Breast epithelium (tissue), 4 donors: ENCODE results near the gene DUSP22. TPM values are rescaled to one million over a fixed set of nuclear protein-coding genes. Genes with fewer than 3 reads are reported as not detected.

Source experiments
- DNase-seq, 2 donors: peaks; one replicate each; pipeline ENCODE4 v3.0.0-alpha.2; 2019; ENCODE audit warnings: low spot score in 2 of 2
- H3K27ac ChIP-seq, 2 donors: fragments of 200-600 bp; sonication (generic) in 1 of 2; one replicate each; pipeline ENCODE4 v1.5.1; 2016 to 2019; ENCODE audit warnings: mild to moderate bottlenecking in 1 of 2
- H3K27me3 ChIP-seq, 2 donors: fragments of 200-600 bp; sonication (generic) in 1 of 2; one replicate each; pipeline versions ENCODE4 v1.5.1 to v1.6.0; 2017 to 2019; ENCODE audit warnings: control low read depth in 1 of 2, mild to moderate bottlenecking in 1 of 2
- H3K36me3 ChIP-seq: fragments of 200-600 bp; one replicate; pipeline ENCODE4 v1.5.1; 2019
- H3K4me1 ChIP-seq, 2 donors: fragments of 200-600 bp; sonication (generic); one replicate each; pipeline ENCODE4 v1.5.1; 2016 to 2019; ENCODE audit warnings: control low read depth in 1 of 2
- H3K4me3 ChIP-seq, 3 donors: fragments of 200-600 bp; sonication (generic); 1 replicate in 2 of 3; 2 replicates in 1 of 3; pipeline ENCODE4 v1.5.1; 2016 to 2019; ENCODE audit warnings: mild to moderate bottlenecking in 3 of 3, moderate library complexity in 2 of 3
- H3K9me3 ChIP-seq, 2 donors: fragments of 200-600 bp; sonication (generic) in 1 of 2; one replicate each; pipeline ENCODE4 v1.5.1; 2016 to 2019; ENCODE audit warnings: control low read depth in 1 of 2
- POLR2A ChIP-seq: fragments of 450-650 bp; IDR thresholded peaks from one replicate; pipeline ENCODE4 v1.6.1; 2016; ENCODE audit warnings: antibody characterized with exemption, mild to moderate bottlenecking, moderate library complexity
- POLR2AphosphoS5 ChIP-seq, 3 donors: sonication (generic); formaldehyde crosslinking; IDR thresholded peaks; one replicate each; pipeline ENCODE4 v1.6.1; 2017; ENCODE audit warnings: antibody characterized with exemption in 3 of 3
- intact Hi-C: fragments of 100-400 bp; cut with DNase I; formaldehyde crosslinking; loops from one replicate; pipeline ENCODE4 v1.15.1; 2023; ENCODE audit warnings: low total_unique reads
- total RNA-seq, 3 donors: library from RNA; depleted of rRNA; stranded (reverse); fragments of >200 nt; gene quantifications; one replicate each; pipeline ENCODE4 v1.1.0, GENCODE V29; 2016
- TF ChIP-seq, protein P1 (sequence below), 3 donors: fragments of 450-650 bp; IDR thresholded peaks; one replicate each; pipeline ENCODE4 v1.5.1; 2016 to 2017; ENCODE audit warnings: antibody characterized with exemption in 3 of 3, mild to moderate bottlenecking in 3 of 3, moderate library complexity in 3 of 3

Gene DUSP22
- total RNA-seq, 3 donors from 2014 or later, result 55.6 to 81.9 (median 59.0) TPM

DNA sequence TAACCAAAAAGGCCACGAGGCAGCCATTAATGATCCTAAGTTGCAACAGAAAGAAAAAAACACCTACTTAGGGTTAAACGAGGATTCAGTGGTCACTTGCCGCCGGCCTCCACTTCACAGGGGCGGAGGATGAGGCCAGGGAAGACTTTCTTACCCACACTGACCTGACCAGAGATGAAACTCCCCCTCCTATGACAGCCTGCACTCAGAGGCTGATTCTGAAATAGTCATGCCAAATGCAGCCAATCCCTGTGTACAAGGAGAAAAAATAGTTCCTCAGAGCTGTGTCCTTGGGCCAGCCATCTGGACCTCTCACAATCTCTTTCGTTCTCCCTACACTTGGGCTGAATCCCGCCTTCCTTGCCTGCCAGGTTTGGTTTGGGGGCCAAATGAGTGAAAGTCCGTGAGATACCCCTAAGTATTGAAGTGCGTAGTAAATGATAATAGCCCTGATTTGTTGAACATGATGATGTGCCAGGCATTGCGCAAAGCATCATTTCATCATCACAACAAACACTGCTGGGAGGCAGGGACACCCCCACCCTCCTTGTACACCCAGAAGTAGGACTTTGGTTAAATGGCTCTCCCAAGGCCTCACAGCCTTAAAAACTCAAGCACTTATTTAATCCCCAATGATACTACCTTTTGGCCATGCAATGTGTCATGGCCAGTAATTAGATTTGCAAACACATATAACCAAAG is 96.1 kb downstream of the DUSP22 start:
- Histone ChIP-seq H3K27me3 (peaks cover 11 to 72% of the 10 kb centered on the region in 2 donors), H3K9me3 (no peaks in the 10 kb centered on the region), H3K36me3 (no peaks in the 10 kb centered on the region), H3K4me3 (no peak overlapping the region), H3K27ac (no peak overlapping the region), H3K4me1 (peaks cover 6 to 9% of the 10 kb centered on the region in 2 donors)
- intact Hi-C loops, result no loop called here
- no peak for DNase-seq
- TF ChIP-seq, protein P1, sequence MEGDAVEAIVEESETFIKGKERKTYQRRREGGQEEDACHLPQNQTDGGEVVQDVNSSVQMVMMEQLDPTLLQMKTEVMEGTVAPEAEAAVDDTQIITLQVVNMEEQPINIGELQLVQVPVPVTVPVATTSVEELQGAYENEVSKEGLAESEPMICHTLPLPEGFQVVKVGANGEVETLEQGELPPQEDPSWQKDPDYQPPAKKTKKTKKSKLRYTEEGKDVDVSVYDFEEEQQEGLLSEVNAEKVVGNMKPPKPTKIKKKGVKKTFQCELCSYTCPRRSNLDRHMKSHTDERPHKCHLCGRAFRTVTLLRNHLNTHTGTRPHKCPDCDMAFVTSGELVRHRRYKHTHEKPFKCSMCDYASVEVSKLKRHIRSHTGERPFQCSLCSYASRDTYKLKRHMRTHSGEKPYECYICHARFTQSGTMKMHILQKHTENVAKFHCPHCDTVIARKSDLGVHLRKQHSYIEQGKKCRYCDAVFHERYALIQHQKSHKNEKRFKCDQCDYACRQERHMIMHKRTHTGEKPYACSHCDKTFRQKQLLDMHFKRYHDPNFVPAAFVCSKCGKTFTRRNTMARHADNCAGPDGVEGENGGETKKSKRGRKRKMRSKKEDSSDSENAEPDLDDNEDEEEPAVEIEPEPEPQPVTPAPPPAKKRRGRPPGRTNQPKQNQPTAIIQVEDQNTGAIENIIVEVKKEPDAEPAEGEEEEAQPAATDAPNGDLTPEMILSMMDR (IDR thresholded peaks at IDR 0.05), result no peak
- TF ChIP-seq POLR2A (no peak), POLR2AphosphoS5 (IDR thresholded peaks at IDR 0.05) (peak in 1 of 3 donors; percentile 12)

DNA sequence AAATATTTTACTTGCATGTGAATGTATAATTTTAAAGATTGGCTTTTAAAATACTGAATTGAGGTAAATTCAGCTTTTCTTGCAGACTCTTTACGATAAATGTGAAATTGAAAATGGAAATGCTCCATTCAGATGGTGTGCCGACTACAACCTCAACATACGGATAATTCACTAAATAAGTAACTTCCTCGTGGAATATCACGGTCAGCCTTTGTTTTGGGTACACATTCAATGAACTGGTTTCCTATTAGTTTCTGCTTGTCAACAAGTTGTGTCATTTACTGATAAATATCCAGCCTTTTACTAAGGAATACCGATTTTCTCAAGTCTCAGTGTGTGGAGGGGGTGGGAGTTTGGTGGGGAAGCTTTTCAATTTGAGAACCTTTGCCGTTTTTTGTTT is 96.9 kb downstream of the DUSP22 start:
- Histone ChIP-seq H3K4me1 (peaks cover 6 to 9% of the 10 kb centered on the region in 2 donors), H3K27ac (no peak overlapping the region), H3K9me3 (no peaks in the 10 kb centered on the region), H3K36me3 (no peaks in the 10 kb centered on the region), H3K4me3 (no peak overlapping the region), H3K27me3 (peaks cover 11 to 78% of the 10 kb centered on the region in 2 donors)
- DNase-seq, result no peak
- intact Hi-C loops, result no loop called here
- TF ChIP-seq, protein P1 (IDR thresholded peaks at IDR 0.05), result no peak
- TF ChIP-seq POLR2AphosphoS5 (IDR thresholded peaks at IDR 0.05), result no peak
- no peak for TF ChIP-seq POLR2A

DNA sequence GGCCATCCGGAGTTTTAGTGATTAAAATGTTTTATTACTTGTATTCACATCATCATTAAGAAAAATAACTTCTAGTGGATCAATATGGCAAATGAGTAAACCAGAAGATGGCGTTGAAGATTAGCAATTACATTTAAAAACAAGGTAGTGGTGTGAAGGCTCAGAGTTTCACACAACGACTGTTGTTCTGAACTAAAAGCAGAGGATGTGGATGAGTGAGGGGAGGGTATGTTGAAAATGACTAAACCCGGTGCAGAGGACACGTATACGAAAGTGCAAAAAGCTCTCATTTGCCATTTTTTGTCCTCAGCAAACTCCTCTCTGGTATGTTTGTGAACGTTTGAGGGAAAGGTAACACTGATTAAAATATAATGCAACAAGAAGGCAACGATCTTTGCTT is 97.3 kb downstream of the DUSP22 start:
- no peak for DNase-seq
- TF ChIP-seq POLR2AphosphoS5 (IDR thresholded peaks at IDR 0.05), result no peak
- no peak for TF ChIP-seq POLR2A
- TF ChIP-seq, protein P1 (IDR thresholded peaks at IDR 0.05), result no peak
- Histone ChIP-seq H3K27me3 (peaks cover 11 to 78% of the 10 kb centered on the region in 2 donors), H3K9me3 (no peaks in the 10 kb centered on the region), H3K27ac (no peak overlapping the region), H3K36me3 (no peaks in the 10 kb centered on the region), H3K4me1 (peaks cover 6 to 9% of the 10 kb centered on the region in 2 donors), H3K4me3 (no peak overlapping the region)
- intact Hi-C loops, result no loop called here

DNA sequence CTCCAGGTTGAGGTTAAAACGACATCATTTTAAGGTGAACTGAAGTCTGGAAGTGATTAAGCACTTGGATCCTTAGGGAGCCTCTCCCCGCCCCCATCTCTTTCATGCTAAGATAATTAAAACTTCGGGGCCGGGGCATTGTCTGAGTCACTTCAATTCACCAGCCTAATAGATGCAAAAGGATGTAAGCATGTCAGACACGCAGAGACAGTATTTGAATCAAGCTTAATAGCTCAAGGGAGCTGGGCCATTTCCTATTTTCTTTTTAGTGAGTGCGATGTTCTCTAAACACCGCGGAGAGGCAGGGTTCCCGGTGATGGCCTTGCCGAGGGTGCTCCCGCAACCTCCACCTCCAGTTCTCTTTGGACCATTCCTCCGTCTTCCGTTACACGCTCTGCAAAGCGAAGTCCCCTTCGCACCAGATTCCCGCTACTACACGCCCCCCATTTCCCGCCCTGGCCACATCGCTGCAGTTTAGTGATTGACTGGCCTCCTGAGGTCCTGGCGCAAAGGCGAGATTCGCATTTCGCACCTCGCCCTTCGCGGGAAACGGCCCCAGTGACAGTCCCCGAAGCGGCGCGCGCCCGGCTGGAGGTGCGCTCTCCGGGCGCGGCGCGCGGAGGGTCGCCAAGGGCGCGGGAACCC is 98.7 kb downstream of the DUSP22 start:
- Histone ChIP-seq H3K4me1 (peaks cover 6 to 9% of the 10 kb centered on the region in 2 donors), H3K4me3 (peak overlapping the region; percentile 43 to 71 (median 69)), H3K36me3 (no peaks in the 10 kb centered on the region), H3K27ac (no peak overlapping the region), H3K9me3 (no peaks in the 10 kb centered on the region), H3K27me3 (peaks cover 11 to 79% of the 10 kb centered on the region in 2 donors)
- intact Hi-C loops, result no loop called here
- TF ChIP-seq POLR2A (no peak), POLR2AphosphoS5 (IDR thresholded peaks at IDR 0.05) (no peak)
- DNase-seq, result no peak

DNA sequence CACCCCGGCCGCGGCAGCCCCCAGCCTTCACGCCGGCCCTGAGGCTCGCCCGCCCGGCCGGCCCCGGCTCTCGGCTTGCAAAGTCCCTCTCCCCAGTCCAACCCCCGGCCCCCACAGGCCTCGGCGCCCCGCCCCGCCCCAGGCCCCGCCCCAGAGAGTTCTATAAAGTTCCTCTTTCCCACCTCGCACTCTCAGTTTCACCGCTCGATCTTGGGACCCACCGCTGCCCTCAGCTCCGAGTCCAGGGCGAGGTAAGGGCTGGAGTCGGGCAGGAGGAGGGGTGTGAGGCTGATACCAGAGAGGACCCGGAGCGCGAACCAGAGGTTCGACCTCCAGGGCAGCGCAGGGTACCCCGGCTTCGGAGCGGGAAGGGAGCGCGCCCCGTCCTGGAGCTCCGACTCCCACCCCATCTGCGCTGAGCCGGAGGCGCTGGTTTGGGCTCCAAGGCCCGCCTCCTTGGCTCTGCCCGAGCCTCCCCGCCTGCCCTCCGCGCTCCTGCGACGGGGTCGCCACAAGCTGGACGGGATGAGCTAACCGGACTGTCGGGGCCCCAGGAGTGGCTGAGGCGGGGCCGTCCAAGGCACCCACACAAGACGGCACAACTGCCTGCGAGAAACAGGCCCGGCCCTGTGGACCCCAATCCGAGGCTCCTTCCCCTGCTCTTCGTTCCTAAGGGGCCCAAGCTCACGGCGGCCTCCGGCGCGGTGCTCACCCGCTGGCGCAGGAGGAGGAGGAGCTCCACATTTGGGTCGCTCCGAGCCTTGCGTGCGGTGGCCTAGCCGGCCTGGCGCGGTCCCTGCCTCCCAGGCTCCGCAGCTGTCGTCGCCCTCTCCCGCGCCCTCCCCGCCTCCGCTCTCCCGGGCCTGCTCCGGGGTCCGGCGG is 99.5 kb downstream of the DUSP22 start, which contains the start of gene IRF4:
TSS of gene IRF4 (plus strand) at position 194 of the 882 bp plus-strand sequence. CDS start 1,401 bp downstream, outside the sequence.
- Histone ChIP-seq H3K27me3 (peaks cover 11 to 73% of the 10 kb centered on the region in 2 donors), H3K4me3 (peak within 1 kb of the TSS; percentile 43 to 71 (median 69)), H3K27ac (peak within 1 kb of the TSS in 1 of 2 donors; percentile 55), H3K36me3 (no peaks in the 10 kb centered on the region), H3K9me3 (no peaks in the 10 kb centered on the region), H3K4me1 (peaks cover 6 to 9% of the 10 kb centered on the region in 2 donors)
- intact Hi-C loops, result no loop called here
- TF ChIP-seq POLR2A (no peak), POLR2AphosphoS5 (IDR thresholded peaks at IDR 0.05) (peak in 1 of 3 donors; percentile 81)
- no peak for DNase-seq
